Measurements from ENCODE around the gene TXNDC8. TPM values are rescaled to one million over a fixed set of nuclear protein-coding genes. Genes with fewer than 3 reads are reported as not detected.

TXNDC8 gene
- total and polyA plus RNA-seq, 4 experiments from 2014 or later = not detected

GRCh38 chr9:110291921-110292557 is 45.6 kb downstream of the TXNDC8 start:
- H3K27me3 Mint-ChIP-seq = peaks cover 0 to 4% of the 10 kb centered on the region in 2 donors
- ChIA-PET POLR2A (ENCODE audit: partially characterized antibody) (no interaction called here), CTCF (ENCODE audit: partially characterized antibody) (no interaction called here)
- H3K36me3 Mint-ChIP-seq = no peaks in the 10 kb centered on the region
- no peak overlapping the region for H3K4me3 Mint-ChIP-seq
- Histone ChIP-seq H3K4me3 (ENCODE audit: low read length in 2 of 2) (no peak overlapping the region), H3K27me3 (ENCODE audit: insufficient read depth, low read length) (no peaks in the 10 kb centered on the region), H3K27ac (ENCODE audit: low read depth, low read length) (no peak overlapping the region), H3K4me1 (ENCODE audit: insufficient read depth, low read length) (no peaks in the 10 kb centered on the region), H3K9me3 (ENCODE audit: control insufficient read depth in 1 of 2, low read length in 2 of 2) (no peaks in the 10 kb centered on the region), H3K36me3 (ENCODE audit: insufficient read depth, low read length) (no peaks in the 10 kb centered on the region)
- H3K27ac Mint-ChIP-seq = no peak overlapping the region
- intact Hi-C loops (cut with micrococcal nuclease) = no loop called here
- no peaks in the 10 kb centered on the region for H3K4me1 Mint-ChIP-seq
- H3K9me3 Mint-ChIP-seq = no peaks in the 10 kb centered on the region
- no peak for DNase-seq

DNA sequence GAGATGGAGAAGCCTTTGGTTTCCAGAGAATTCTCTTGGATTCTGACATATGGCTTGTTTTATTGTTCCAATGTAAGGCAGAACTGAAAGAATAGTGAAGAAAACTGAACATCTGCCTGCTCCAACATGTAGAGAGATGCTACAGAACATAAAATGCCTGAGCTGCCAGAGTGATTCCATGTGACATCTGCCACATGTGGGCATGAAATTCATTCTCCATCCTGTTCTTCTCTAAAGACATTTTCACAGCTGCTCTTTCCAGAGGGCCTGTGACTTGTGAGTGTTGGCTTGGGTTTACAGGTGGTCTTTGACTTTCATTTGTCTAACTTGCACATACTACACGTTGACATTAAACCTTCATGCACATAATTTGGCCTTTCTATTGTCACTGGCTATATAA is 47.7 kb downstream of the TXNDC8 start:
- no peaks in the 10 kb centered on the region for H3K9me3 ChIP-seq (ENCODE audit: control insufficient read depth in 1 of 2, low read length in 2 of 2)
- no peaks in the 10 kb centered on the region for H3K36me3 Mint-ChIP-seq
- intact Hi-C loops (cut with micrococcal nuclease) = no loop called here
- H3K4me1 Mint-ChIP-seq = no peaks in the 10 kb centered on the region
- no peaks in the 10 kb centered on the region for H3K36me3 ChIP-seq (ENCODE audit: insufficient read depth, low read length)
- no peaks in the 10 kb centered on the region for H3K4me1 ChIP-seq (ENCODE audit: insufficient read depth, low read length)
- peaks cover 0 to 4% (median 0%) of the 10 kb centered on the region in 8 donors for H3K9me3 Mint-ChIP-seq
- POLR2A ChIA-PET (ENCODE audit: partially characterized antibody) = no interaction called here
- no peaks in the 10 kb centered on the region for H3K27me3 ChIP-seq (ENCODE audit: insufficient read depth, low read length)
- H3K4me3 Mint-ChIP-seq = no peak overlapping the region
- H3K27ac Mint-ChIP-seq = no peak overlapping the region
- no peak overlapping the region for H3K4me3 ChIP-seq (ENCODE audit: low read length in 2 of 2)
- CTCF ChIA-PET (ENCODE audit: partially characterized antibody) = no interaction called here
- H3K27me3 Mint-ChIP-seq = peaks cover 3 to 6% of the 10 kb centered on the region in 2 donors
- H3K27ac ChIP-seq (ENCODE audit: low read depth, low read length) = no peak overlapping the region
- no peak for DNase-seq

DNA sequence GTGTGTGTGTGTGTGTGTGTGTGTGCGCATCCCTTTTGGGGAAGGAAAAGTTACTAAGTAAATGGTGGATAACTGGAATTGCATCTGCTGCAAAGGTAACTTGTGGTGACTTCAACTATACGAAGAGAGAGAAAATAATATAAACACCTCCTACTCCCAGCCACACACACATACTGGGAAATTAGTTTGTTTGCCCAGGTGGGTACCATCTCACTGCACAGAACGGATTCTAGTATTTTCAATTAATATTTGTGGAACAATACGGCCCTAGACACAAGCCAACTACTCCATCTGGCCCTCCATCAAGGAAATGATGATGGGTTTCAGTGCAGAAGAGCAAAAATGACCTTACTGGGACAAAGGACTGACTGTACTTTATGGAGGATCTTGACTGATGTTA is 49.2 kb downstream of the TXNDC8 start:
- POLR2A ChIA-PET (ENCODE audit: partially characterized antibody) = no interaction called here
- Histone ChIP-seq H3K4me1 (ENCODE audit: insufficient read depth, low read length) (no peaks in the 10 kb centered on the region), H3K27ac (ENCODE audit: low read depth, low read length) (no peak overlapping the region), H3K27me3 (ENCODE audit: insufficient read depth, low read length) (no peaks in the 10 kb centered on the region), H3K9me3 (ENCODE audit: control insufficient read depth in 1 of 2, low read length in 2 of 2) (no peaks in the 10 kb centered on the region), H3K36me3 (ENCODE audit: insufficient read depth, low read length) (no peaks in the 10 kb centered on the region), H3K4me3 (ENCODE audit: low read length in 2 of 2) (no peak overlapping the region)
- no peak overlapping the region for H3K4me3 Mint-ChIP-seq
- no peaks in the 10 kb centered on the region for H3K36me3 Mint-ChIP-seq
- DNase-seq = no peak
- no peak overlapping the region for H3K27ac Mint-ChIP-seq
- CTCF ChIA-PET (ENCODE audit: partially characterized antibody) = no interaction called here
- H3K9me3 Mint-ChIP-seq = peaks cover 0 to 4% (median 0%) of the 10 kb centered on the region in 8 donors
- intact Hi-C loops (cut with micrococcal nuclease) = no loop called here
- peaks cover 9 to 14% of the 10 kb centered on the region in 2 donors for H3K27me3 Mint-ChIP-seq
- no peaks in the 10 kb centered on the region for H3K4me1 Mint-ChIP-seq

- no peaks in the 10 kb centered on the region for H3K36me3 Mint-ChIP-seq
- H3K9me3 Mint-ChIP-seq = peaks cover 0 to 4% (median 0%) of the 10 kb centered on the region in 8 donors
- CTCF ChIA-PET (ENCODE audit: partially characterized antibody) = no interaction called here
- no peak overlapping the region for H3K4me3 Mint-ChIP-seq
- peaks cover 11 to 16% of the 10 kb centered on the region in 2 donors for H3K27me3 Mint-ChIP-seq
- intact Hi-C loops (cut with micrococcal nuclease) = no loop called here
- H3K36me3 ChIP-seq (ENCODE audit: insufficient read depth, low read length) = no peaks in the 10 kb centered on the region
- no peak overlapping the region for H3K4me3 ChIP-seq (ENCODE audit: low read length in 2 of 2)
- H3K4me1 ChIP-seq (ENCODE audit: insufficient read depth, low read length) = no peaks in the 10 kb centered on the region
- H3K27ac ChIP-seq (ENCODE audit: low read depth, low read length) = no peak overlapping the region
- no peak for DNase-seq
- POLR2A ChIA-PET (ENCODE audit: partially characterized antibody) = no interaction called here
- no peak overlapping the region for H3K27ac Mint-ChIP-seq
- H3K4me1 Mint-ChIP-seq = no peaks in the 10 kb centered on the region
- H3K27me3 ChIP-seq (ENCODE audit: insufficient read depth, low read length) = no peaks in the 10 kb centered on the region
- no peaks in the 10 kb centered on the region for H3K9me3 ChIP-seq (ENCODE audit: control insufficient read depth in 1 of 2, low read length in 2 of 2)
Observed at GRCh38 chr9:110287289-110287680, 50.4 kb downstream of the TXNDC8 start.

DNA sequence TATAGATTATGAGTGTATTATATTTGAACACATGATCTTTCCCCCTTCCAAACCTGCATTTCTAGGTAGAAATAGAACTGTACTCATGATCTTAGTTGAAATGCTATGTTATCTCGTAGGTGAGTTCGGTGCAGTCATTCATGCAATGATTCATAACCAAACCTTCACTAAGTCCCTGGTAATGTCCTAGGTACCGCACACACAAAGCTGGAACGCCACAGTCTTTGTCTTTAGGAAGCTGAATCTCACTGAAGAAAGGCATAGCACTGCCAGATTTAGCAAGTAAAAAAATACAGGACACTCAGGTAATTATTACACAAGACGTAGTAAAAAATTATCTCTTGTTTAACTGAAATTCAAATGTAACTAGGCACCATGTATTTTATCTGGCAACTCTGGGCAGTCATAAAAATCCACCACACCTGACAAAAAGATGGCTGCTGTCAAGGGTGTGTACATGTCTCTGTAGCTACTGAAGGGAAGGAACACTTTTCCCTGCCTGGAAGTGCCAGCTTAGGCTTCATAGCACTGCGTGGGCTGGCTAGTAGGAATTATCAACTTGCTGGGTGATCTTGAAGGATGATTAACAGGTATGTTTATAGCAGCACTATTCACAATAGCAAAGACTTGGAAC is 53.3 kb downstream of the TXNDC8 start:
- no peak for DNase-seq
- H3K4me1 ChIP-seq (ENCODE audit: insufficient read depth, low read length) = no peaks in the 10 kb centered on the region
- Mint-ChIP-seq H3K36me3 (no peaks in the 10 kb centered on the region), H3K4me1 (no peaks in the 10 kb centered on the region), H3K9me3 (peaks cover 0 to 4% (median 0%) of the 10 kb centered on the region in 8 donors), H3K27ac (no peak overlapping the region), H3K4me3 (no peak overlapping the region), H3K27me3 (peaks cover 12 to 17% of the 10 kb centered on the region in 2 donors)
- H3K9me3 ChIP-seq (ENCODE audit: control insufficient read depth in 1 of 2, low read length in 2 of 2) = no peaks in the 10 kb centered on the region
- ChIA-PET POLR2A (ENCODE audit: partially characterized antibody) (no interaction called here), CTCF (ENCODE audit: partially characterized antibody) (no interaction called here)
- H3K4me3 ChIP-seq (ENCODE audit: low read length in 2 of 2) = no peak overlapping the region
- H3K36me3 ChIP-seq (ENCODE audit: insufficient read depth, low read length) = no peaks in the 10 kb centered on the region
- H3K27me3 ChIP-seq (ENCODE audit: insufficient read depth, low read length) = no peaks in the 10 kb centered on the region
- H3K27ac ChIP-seq (ENCODE audit: low read depth, low read length) = no peak overlapping the region
- intact Hi-C loops (cut with micrococcal nuclease) = no loop called here

DNA sequence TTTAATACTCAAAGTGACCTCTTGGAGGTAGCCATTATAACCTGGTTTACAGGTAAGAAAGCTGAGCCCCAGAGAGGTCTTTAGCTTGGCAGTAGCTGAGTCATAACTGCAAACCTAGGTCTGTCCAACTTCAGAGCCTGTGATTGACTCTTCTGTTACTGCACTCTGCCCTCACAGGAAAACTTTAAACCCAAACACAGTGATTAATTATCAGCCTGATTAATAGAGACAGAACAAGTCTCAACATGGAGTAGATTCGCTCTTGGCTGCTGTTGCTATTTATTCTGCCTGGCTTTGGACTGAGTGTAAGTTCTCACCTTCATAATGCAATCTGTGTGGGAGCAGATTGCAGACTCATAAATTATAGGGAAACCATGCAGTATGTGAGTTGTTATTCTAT is 53.9 kb downstream of the TXNDC8 start:
- ChIA-PET CTCF (ENCODE audit: partially characterized antibody) (no interaction called here), POLR2A (ENCODE audit: partially characterized antibody) (no interaction called here)
- intact Hi-C loops (cut with micrococcal nuclease) = no loop called here

DNA sequence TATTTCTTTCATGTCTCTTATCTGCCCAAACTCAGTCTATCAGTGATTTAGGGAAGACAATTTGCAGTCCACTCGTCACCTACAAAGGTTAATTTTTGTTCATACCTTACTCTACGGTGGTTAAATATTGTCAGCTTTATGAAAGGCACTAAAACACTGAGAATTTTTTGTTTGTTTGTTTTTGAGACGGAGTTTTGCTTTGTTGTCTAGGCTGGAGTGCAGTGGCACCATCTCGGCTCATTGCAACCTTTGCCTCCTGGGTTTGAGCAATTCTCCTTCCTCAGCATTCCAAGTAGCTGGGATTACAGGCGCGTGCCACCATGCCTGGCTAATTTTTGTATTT is 55.0 kb downstream of the TXNDC8 start:
- Histone ChIP-seq H3K9me3 (ENCODE audit: control insufficient read depth in 1 of 2, low read length in 2 of 2) (no peaks in the 10 kb centered on the region), H3K4me1 (ENCODE audit: insufficient read depth, low read length) (no peaks in the 10 kb centered on the region), H3K4me3 (ENCODE audit: low read length in 2 of 2) (no peak overlapping the region), H3K36me3 (ENCODE audit: insufficient read depth, low read length) (no peaks in the 10 kb centered on the region), H3K27ac (ENCODE audit: low read depth, low read length) (no peak overlapping the region), H3K27me3 (ENCODE audit: insufficient read depth, low read length) (no peaks in the 10 kb centered on the region)
- no peak overlapping the region for H3K4me3 Mint-ChIP-seq
- H3K4me1 Mint-ChIP-seq = no peaks in the 10 kb centered on the region
- ChIA-PET CTCF (ENCODE audit: partially characterized antibody) (no interaction called here), POLR2A (ENCODE audit: partially characterized antibody) (no interaction called here)
- no peaks in the 10 kb centered on the region for H3K36me3 Mint-ChIP-seq
- intact Hi-C loops (cut with micrococcal nuclease) = no loop called here
- H3K27me3 Mint-ChIP-seq = peaks cover 14 to 21% of the 10 kb centered on the region in 2 donors
- H3K27ac Mint-ChIP-seq = no peak overlapping the region
- peaks cover 0 to 4% (median 0%) of the 10 kb centered on the region in 8 donors for H3K9me3 Mint-ChIP-seq
- no peak for DNase-seq

More for the DNA sequence above, 53.9 kb downstream of the TXNDC8 start:
- Mint-ChIP-seq H3K27me3 (peaks cover 13 to 22% of the 10 kb centered on the region in 2 donors), H3K36me3 (no peaks in the 10 kb centered on the region), H3K4me1 (no peaks in the 10 kb centered on the region), H3K4me3 (no peak overlapping the region), H3K9me3 (peaks cover 0 to 4% (median 0%) of the 10 kb centered on the region in 8 donors), H3K27ac (no peak overlapping the region)
- Histone ChIP-seq H3K36me3 (ENCODE audit: insufficient read depth, low read length) (no peaks in the 10 kb centered on the region), H3K27me3 (ENCODE audit: insufficient read depth, low read length) (no peaks in the 10 kb centered on the region), H3K9me3 (ENCODE audit: control insufficient read depth in 1 of 2, low read length in 2 of 2) (no peaks in the 10 kb centered on the region), H3K27ac (ENCODE audit: low read depth, low read length) (no peak overlapping the region), H3K4me3 (ENCODE audit: low read length in 2 of 2) (no peak overlapping the region), H3K4me1 (ENCODE audit: insufficient read depth, low read length) (no peaks in the 10 kb centered on the region)
- no peak for DNase-seq

Data from CD4-positive, alpha-beta memory T cell (primary cell).